H9 (cell line): ENCODE data around the gene ZNF774. TPM values are rescaled to one million over a fixed set of nuclear protein-coding genes. Genes with fewer than 3 reads are reported as not detected.

Source experiments
- DNase-seq: peaks from one replicate; pipeline ENCODE4 v3.0.0-alpha.2; 2017
- H2AFZ ChIP-seq: one replicate; pipeline ENCODE4 v1.6.1; 2013; ENCODE audit warnings: mild to moderate bottlenecking, low read length, control low read depth, moderate library complexity
- H2AK5ac ChIP-seq: 2 replicates; pipeline ENCODE4 v1.6.1; 2013; ENCODE audit warnings: low read length, control low read depth, mixed read lengths; ENCODE audit not compliant: insufficient read length
- H2BK120ac ChIP-seq: one replicate; pipeline ENCODE4 v1.6.1; 2013; ENCODE audit warnings: low read depth, mild to moderate bottlenecking, low read length, control low read depth, inconsistent platforms; ENCODE audit not compliant: poor library complexity, severe bottlenecking
- H2BK12ac ChIP-seq: 2 replicates; pipeline ENCODE4 v1.6.1; 2013; ENCODE audit warnings: low read length, control low read depth, mixed read lengths, low read depth; ENCODE audit not compliant: insufficient read length
- H2BK15ac ChIP-seq: 2 replicates; pipeline ENCODE4 v1.6.1; 2013; ENCODE audit warnings: low read depth, low read length, control low read depth
- H2BK20ac ChIP-seq: one replicate; pipeline ENCODE4 v1.6.1; 2013; ENCODE audit warnings: low read depth, mild to moderate bottlenecking, low read length, control low read depth, inconsistent platforms; ENCODE audit not compliant: poor library complexity, severe bottlenecking
- H2BK5ac ChIP-seq: 2 replicates; pipeline ENCODE4 v1.6.1; 2013; ENCODE audit warnings: low read length, control low read depth, mixed read lengths; ENCODE audit not compliant: insufficient read length
- H3K14ac ChIP-seq: 2 replicates; pipeline ENCODE4 v1.6.1; 2013; ENCODE audit warnings: low read length, control low read depth; ENCODE audit not compliant: insufficient read depth
- H3K18ac ChIP-seq: 2 replicates; pipeline ENCODE4 v1.6.1; 2013; ENCODE audit warnings: low read depth, mild to moderate bottlenecking, mixed read lengths, low read length, control low read depth; ENCODE audit not compliant: insufficient read length
- H3K23ac ChIP-seq: 2 replicates; pipeline ENCODE4 v1.6.1; 2013; ENCODE audit warnings: low read length, control low read depth, mixed read lengths, low read depth; ENCODE audit not compliant: insufficient read length
- H3K23me2 ChIP-seq: 2 replicates; pipeline ENCODE4 v1.6.1; 2013; ENCODE audit warnings: low read depth, mild to moderate bottlenecking, mixed read lengths, low read length, control low read depth; ENCODE audit not compliant: insufficient read length, poor library complexity, severe bottlenecking
- H3K27ac ChIP-seq: 2 replicates; pipeline ENCODE4 v1.5.1; 2013; ENCODE audit warnings: low read length, control low read depth, mixed read lengths, low read depth; ENCODE audit not compliant: insufficient read length
- H3K27me3 ChIP-seq: 2 replicates; pipeline ENCODE4 v1.6.1; 2013; ENCODE audit warnings: low read length, control low read depth, inconsistent platforms; ENCODE audit not compliant: insufficient read depth
- H3K4ac ChIP-seq: 2 replicates; pipeline ENCODE4 v1.6.1; 2013; ENCODE audit warnings: low read depth, mild to moderate bottlenecking, control low read depth, inconsistent platforms, low read length, moderate library complexity
- H3K4me1 ChIP-seq: 2 replicates; pipeline ENCODE4 v1.6.1; 2013; ENCODE audit warnings: low read length, control low read depth, inconsistent platforms; ENCODE audit not compliant: insufficient read depth
- H3K4me2 ChIP-seq: 2 replicates; pipeline ENCODE4 v1.6.1; 2013; ENCODE audit warnings: low read length, control low read depth, mixed read lengths; ENCODE audit not compliant: insufficient read length, insufficient read depth
- H3K56ac ChIP-seq: 2 replicates; pipeline ENCODE4 v1.6.1; 2013; ENCODE audit warnings: low read depth, mild to moderate bottlenecking, mixed read lengths, low read length, control low read depth; ENCODE audit not compliant: insufficient read length
- H3K79me1 ChIP-seq: 2 replicates; pipeline ENCODE4 v1.6.1; 2013; ENCODE audit warnings: low read depth, mild to moderate bottlenecking, moderate library complexity, low read length, control low read depth, inconsistent platforms; ENCODE audit not compliant: insufficient read depth, poor library complexity, severe bottlenecking
- H3K79me2 ChIP-seq: 2 replicates; pipeline ENCODE4 v1.6.1; 2013; ENCODE audit warnings: low read length, control low read depth, inconsistent platforms; ENCODE audit not compliant: insufficient read depth
- H3K9ac ChIP-seq: 2 replicates; pipeline ENCODE4 v1.6.1; 2013; ENCODE audit warnings: low read length, control low read depth, mixed read lengths; ENCODE audit not compliant: insufficient read length; ENCODE audit errors: extremely low read depth
- H3K9me3 ChIP-seq: one replicate; pipeline ENCODE4 v1.6.1; 2013; ENCODE audit warnings: low read depth, low read length, inconsistent platforms; ENCODE audit not compliant: control insufficient read depth
- H3T11ph ChIP-seq: one replicate; pipeline ENCODE4 v1.6.1; 2013; ENCODE audit warnings: mild to moderate bottlenecking, low read length, control low read depth, inconsistent platforms
- H4K20me1 ChIP-seq: one replicate; pipeline ENCODE4 v1.6.1; 2013; ENCODE audit not compliant: control insufficient read depth, insufficient read length, insufficient read depth
- H4K5ac ChIP-seq: 2 replicates; pipeline ENCODE4 v1.6.1; 2013; ENCODE audit warnings: low read depth, mild to moderate bottlenecking, mixed read lengths, low read length, control low read depth; ENCODE audit not compliant: insufficient read length
- H4K8ac ChIP-seq: replicated peaks from 2 replicates; pipeline ENCODE4 v1.6.1; 2013; ENCODE audit warnings: low read length, control low read depth, mixed read lengths, low read depth; ENCODE audit not compliant: insufficient read length
- H4K91ac ChIP-seq: 2 replicates; pipeline ENCODE4 v1.6.1; 2013; ENCODE audit warnings: low read depth, mild to moderate bottlenecking, moderate library complexity, mixed read lengths, low read length, control low read depth; ENCODE audit not compliant: insufficient read length
- H3K27ac Mint-ChIP-seq, 3 experiments: 2 replicates in 2 of 3; 3 replicates in 1 of 3; pipeline ENCODE4 v1.8.0; 2020 to 2021; ENCODE audit warnings: mixed read lengths in 3 of 3, mild to moderate bottlenecking in 1 of 3, moderate library complexity in 1 of 3
- H3K27me3 Mint-ChIP-seq: 2 replicates; pipeline ENCODE4 v1.8.0; 2021; ENCODE audit warnings: low read depth, mild to moderate bottlenecking, moderate library complexity, mixed read lengths
- H3K36me3 Mint-ChIP-seq, 3 experiments: 2 replicates in 2 of 3; 3 replicates in 1 of 3; pipeline ENCODE4 v1.8.0; 2020 to 2021; ENCODE audit warnings: low read depth in 3 of 3, mixed read lengths in 3 of 3; ENCODE audit not compliant: insufficient read depth in 1 of 3
- H3K4me1 Mint-ChIP-seq, 2 experiments: 2 replicates each; pipeline ENCODE4 v1.8.0; 2020; ENCODE audit warnings: mixed read lengths in 2 of 2
- H3K4me3 Mint-ChIP-seq, 2 experiments: 2 replicates in 1 of 2; 3 replicates in 1 of 2; pipeline ENCODE4 v1.8.0; 2020 to 2021; ENCODE audit warnings: mild to moderate bottlenecking in 2 of 2, mixed read lengths in 2 of 2, moderate library complexity in 1 of 2
- H3K9me3 Mint-ChIP-seq, 2 experiments: 2 replicates in 1 of 2; 3 replicates in 1 of 2; pipeline ENCODE4 v1.8.0; 2020; ENCODE audit warnings: mild to moderate bottlenecking in 2 of 2, mixed read lengths in 2 of 2, moderate library complexity in 1 of 2
- WGBS: extraction: QIAGEN DNeasy Blood & Tissue Kit; methylation state at CpG from one replicate; pipeline ENCODE4 v1.1.7; 2013; ENCODE audit warnings: missing lambda C conversion rate, low lambda C conversion rate, mixed read lengths; ENCODE audit not compliant: insufficient read length; ENCODE audit errors: extremely low coverage; 5-methylcytosine and 5-hydroxymethylcytosine counted together
- total RNA-seq: library from RNA; stranded (reverse); gene quantifications from 2 replicates; pipeline ENCODE4 v1.2.1, GENCODE V29; 2021
- TF ChIP-seq, protein P1 (sequence below): fragments of 200-600 bp; sonication (generic); conservative IDR thresholded peaks from 3 replicates; pipeline ENCODE4 v1.8.0; 2021; ENCODE audit warnings: antibody characterized with exemption, mild to moderate bottlenecking

The ZNF774 gene
- total RNA-seq, 1 experiment from 2014 or later: 2.5 TPM

- no peak overlapping the region for H2BK5ac ChIP-seq
- H2BK20ac ChIP-seq: no peak overlapping the region
- no peak for DNase-seq
- H3K36me3 Mint-ChIP-seq: no peaks in the 10 kb centered on the region; a peak in 1 of 7 replicates
- no peak overlapping the region for H2BK120ac ChIP-seq
- WGBS: no CpG with 5 or more reads among the region's 25 CpGs
- no peaks in the 10 kb centered on the region; the same call in 1 of the 2 replicates for H3K4me1 ChIP-seq
- no peaks in the 10 kb centered on the region for H3K79me2 ChIP-seq
- no peak overlapping the region for H2BK12ac ChIP-seq
- H3K4me3 Mint-ChIP-seq: peak overlapping the region; percentile 80 to 94
- H3K27me3 ChIP-seq: no peaks in the 10 kb centered on the region
- TF ChIP-seq, protein P1, sequence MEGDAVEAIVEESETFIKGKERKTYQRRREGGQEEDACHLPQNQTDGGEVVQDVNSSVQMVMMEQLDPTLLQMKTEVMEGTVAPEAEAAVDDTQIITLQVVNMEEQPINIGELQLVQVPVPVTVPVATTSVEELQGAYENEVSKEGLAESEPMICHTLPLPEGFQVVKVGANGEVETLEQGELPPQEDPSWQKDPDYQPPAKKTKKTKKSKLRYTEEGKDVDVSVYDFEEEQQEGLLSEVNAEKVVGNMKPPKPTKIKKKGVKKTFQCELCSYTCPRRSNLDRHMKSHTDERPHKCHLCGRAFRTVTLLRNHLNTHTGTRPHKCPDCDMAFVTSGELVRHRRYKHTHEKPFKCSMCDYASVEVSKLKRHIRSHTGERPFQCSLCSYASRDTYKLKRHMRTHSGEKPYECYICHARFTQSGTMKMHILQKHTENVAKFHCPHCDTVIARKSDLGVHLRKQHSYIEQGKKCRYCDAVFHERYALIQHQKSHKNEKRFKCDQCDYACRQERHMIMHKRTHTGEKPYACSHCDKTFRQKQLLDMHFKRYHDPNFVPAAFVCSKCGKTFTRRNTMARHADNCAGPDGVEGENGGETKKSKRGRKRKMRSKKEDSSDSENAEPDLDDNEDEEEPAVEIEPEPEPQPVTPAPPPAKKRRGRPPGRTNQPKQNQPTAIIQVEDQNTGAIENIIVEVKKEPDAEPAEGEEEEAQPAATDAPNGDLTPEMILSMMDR: no peak
- no peak overlapping the region for H4K91ac ChIP-seq
- H3T11ph ChIP-seq: no peak overlapping the region
- H3K4ac ChIP-seq: no peak overlapping the region
- H4K5ac ChIP-seq: no peak overlapping the region
- peaks cover 15% of the 10 kb centered on the region for H3K27me3 Mint-ChIP-seq
- peak overlapping the region in 1 of 3 experiments; percentile 35; a peak in 1 of 7 replicates for H3K27ac Mint-ChIP-seq
- no peak overlapping the region for H3K18ac ChIP-seq
- H3K23me2 ChIP-seq: peaks cover 10% of the 10 kb centered on the region
- H3K14ac ChIP-seq: no peak overlapping the region
- no peak overlapping the region for H3K9ac ChIP-seq
- H3K4me1 Mint-ChIP-seq: peaks cover 4 to 5% of the 10 kb centered on the region in 2 experiments; a peak in 2 of 4 replicates
- no peak overlapping the region for H3K56ac ChIP-seq
- H3K23ac ChIP-seq: no peak overlapping the region
- no peak overlapping the region for H2AK5ac ChIP-seq
- H2BK15ac ChIP-seq: no peak overlapping the region
- H4K20me1 ChIP-seq: no peaks in the 10 kb centered on the region
- H3K79me1 ChIP-seq: no peaks in the 10 kb centered on the region
- no peak overlapping the region for H3K27ac ChIP-seq
- H3K9me3 Mint-ChIP-seq: no peaks in the 10 kb centered on the region
- H3K9me3 ChIP-seq: no peaks in the 10 kb centered on the region
- H3K4me2 ChIP-seq: peak overlapping the region; percentile 96
- H4K8ac ChIP-seq: no peak overlapping the region
- H2AFZ ChIP-seq: peak overlapping the region; percentile 42
These were observed 491 bp upstream of the ZNF774 start for GRCh38 chr15:90351479-90352106.
